DOHH2 (cell line): ENCODE measurements around the gene VRK2.

ENCODE experiments used
- CTCF ChIP-seq: fragments of 200-600 bp; sonication (generic); IDR thresholded peaks from one replicate; pipeline ENCODE4 v1.5.1; 2014; ENCODE audit warnings: antibody characterized with exemption, mild to moderate bottlenecking, low read depth, low read length; ENCODE audit not compliant: poor library complexity, severe bottlenecking
- EZH2phosphoT487 ChIP-seq: fragments of 200-600 bp; sonication (generic); IDR thresholded peaks from 2 replicates; pipeline ENCODE4 v1.6.1; 2017; ENCODE audit warnings: borderline replicate concordance, mild to moderate bottlenecking, antibody characterized with exemption, low read length, moderate library complexity, mixed read lengths

GRCh38 chr2:58133395-58133794 lies 86.8 kb downstream of the VRK2 start:
- TF ChIP-seq CTCF (no peak), EZH2phosphoT487 (no peak)
